Kidney epithelial cell (primary cell): ENCODE results near the gene WARS2. TPM values are rescaled to one million over a fixed set of nuclear protein-coding genes. Genes with fewer than 3 reads are reported as not detected.

Experiments used
- DNase-seq: peaks from one replicate; pipeline ENCODE4 v3.0.0-alpha.2; 2010; ENCODE audit warnings: low read depth
- H3K27me3 ChIP-seq: 2 replicates; pipeline ENCODE4 v1.6.0; 2011; ENCODE audit warnings: low read length; ENCODE audit not compliant: control insufficient read depth, insufficient read depth
- H3K36me3 ChIP-seq: 2 replicates; pipeline ENCODE4 v1.5.1; 2011; ENCODE audit warnings: low read length; ENCODE audit not compliant: control insufficient read depth, insufficient read depth
- H3K4me3 ChIP-seq: 2 replicates; pipeline ENCODE4 v1.5.1; 2011; ENCODE audit warnings: low read depth, mild to moderate bottlenecking, control low read depth, low read length
- total RNA-seq: library from RNA; depleted of rRNA; stranded (reverse); fragments of >200 nt; gene quantifications from 2 replicates; pipeline ENCODE4 v1.2.3, GENCODE V29; 2015
- TF ChIP-seq, protein P1 (sequence below): IDR thresholded peaks from 2 replicates; pipeline ENCODE4 v1.5.1; 2011; ENCODE audit warnings: mild to moderate bottlenecking, moderate library complexity, low read length, control low read depth, inconsistent platforms; ENCODE audit not compliant: insufficient read depth, poor library complexity, severe bottlenecking

WARS2 gene
- total RNA-seq, 1 donor from 2014 or later, result 18.7 TPM

DNA sequence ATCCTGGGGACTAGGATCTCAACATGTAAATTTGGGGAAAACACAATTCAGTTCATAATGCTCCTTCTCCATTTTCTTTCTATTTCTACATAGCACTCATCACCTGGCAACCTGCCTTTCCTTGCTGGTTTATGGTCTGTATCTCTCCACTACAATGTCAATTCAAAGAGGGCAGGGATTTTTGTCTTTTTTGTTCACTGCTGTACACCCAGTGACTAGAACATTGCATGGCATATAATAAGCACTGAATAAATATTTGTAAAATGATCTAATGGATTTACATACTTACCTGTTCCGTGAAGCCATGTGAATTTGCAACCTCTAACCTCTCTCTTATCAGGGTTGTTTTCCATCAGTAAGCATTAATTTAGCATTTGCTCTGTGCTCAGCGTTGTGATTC lies 124.9 kb downstream of the WARS2 start:
- Histone ChIP-seq H3K27me3 (no peaks in the 10 kb centered on the region), H3K4me3 (no peak overlapping the region), H3K36me3 (no peaks in the 10 kb centered on the region)
- TF ChIP-seq, protein P1, sequence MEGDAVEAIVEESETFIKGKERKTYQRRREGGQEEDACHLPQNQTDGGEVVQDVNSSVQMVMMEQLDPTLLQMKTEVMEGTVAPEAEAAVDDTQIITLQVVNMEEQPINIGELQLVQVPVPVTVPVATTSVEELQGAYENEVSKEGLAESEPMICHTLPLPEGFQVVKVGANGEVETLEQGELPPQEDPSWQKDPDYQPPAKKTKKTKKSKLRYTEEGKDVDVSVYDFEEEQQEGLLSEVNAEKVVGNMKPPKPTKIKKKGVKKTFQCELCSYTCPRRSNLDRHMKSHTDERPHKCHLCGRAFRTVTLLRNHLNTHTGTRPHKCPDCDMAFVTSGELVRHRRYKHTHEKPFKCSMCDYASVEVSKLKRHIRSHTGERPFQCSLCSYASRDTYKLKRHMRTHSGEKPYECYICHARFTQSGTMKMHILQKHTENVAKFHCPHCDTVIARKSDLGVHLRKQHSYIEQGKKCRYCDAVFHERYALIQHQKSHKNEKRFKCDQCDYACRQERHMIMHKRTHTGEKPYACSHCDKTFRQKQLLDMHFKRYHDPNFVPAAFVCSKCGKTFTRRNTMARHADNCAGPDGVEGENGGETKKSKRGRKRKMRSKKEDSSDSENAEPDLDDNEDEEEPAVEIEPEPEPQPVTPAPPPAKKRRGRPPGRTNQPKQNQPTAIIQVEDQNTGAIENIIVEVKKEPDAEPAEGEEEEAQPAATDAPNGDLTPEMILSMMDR, result no peak
- DNase-seq, result no peak

DNA sequence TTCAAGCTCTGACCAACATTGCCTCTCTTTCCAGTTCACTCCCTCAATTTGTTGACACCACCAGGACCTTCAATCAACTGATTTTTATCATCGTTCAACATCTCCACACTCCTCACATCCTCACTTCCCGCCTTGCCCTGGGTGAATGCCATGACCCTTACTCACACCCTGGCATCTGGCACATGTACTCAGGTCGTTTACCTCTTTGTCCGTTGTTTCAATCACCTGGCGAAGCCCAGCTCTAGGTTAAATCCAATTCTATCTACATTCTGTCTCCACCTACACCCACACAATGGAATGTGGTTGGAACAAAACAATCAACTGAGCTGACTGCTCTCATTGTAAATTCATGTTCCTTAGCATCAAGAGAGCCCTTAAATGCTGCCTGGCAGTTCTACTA lies 128.1 kb downstream of the WARS2 start:
- DNase-seq, result no peak
- Histone ChIP-seq H3K4me3 (no peak overlapping the region), H3K36me3 (no peaks in the 10 kb centered on the region), H3K27me3 (peaks cover 11% of the 10 kb centered on the region)
- TF ChIP-seq, protein P1, result no peak

DNA sequence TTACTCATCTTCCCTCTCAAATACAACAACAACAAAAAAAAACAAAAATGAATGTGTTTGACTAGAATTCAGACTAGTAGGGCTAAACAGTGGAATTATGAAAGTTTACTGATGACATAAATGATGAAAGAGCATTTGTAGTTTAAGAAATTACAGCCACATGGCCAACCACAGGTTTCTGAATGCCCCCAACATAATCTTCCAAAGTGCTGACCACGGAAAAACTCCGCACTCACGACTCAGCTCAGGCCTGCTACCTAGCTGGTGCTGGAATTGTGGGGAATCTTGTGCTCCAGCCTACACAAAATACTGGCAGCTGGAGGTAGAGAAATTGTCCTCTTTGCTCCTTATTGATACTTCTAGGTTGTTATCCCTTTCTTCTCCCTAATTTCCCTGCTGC lies 128.7 kb downstream of the WARS2 start:
- H3K27me3 ChIP-seq, result peaks cover 18% of the 10 kb centered on the region
- TF ChIP-seq, protein P1, result no peak
- DNase-seq, result no peak
- H3K4me3 ChIP-seq, result no peak overlapping the region
- no peaks in the 10 kb centered on the region for H3K36me3 ChIP-seq

DNA sequence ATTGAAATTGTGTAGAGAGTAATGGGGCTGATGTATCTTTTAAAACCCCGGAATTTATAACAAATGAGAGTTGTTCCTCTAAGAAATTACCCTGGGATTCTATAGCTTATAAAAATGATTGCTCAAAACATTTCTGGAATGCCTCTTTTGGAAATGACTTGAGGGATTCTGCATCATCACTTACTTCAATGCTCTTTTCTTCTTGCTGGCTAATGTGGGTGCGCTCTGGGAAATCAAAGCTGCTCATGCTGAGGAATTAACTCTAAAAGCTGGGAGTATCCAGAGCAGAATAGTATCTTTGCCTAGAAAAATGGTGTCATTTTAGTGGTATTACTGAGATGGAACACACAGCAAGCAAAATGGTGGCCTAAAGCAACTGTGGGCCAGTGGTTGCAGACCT lies 129.3 kb downstream of the WARS2 start:
- peaks cover 24% of the 10 kb centered on the region for H3K27me3 ChIP-seq
- no peak overlapping the region for H3K4me3 ChIP-seq
- H3K36me3 ChIP-seq, result no peaks in the 10 kb centered on the region
- no peak for DNase-seq
- TF ChIP-seq, protein P1, result no peak

DNA sequence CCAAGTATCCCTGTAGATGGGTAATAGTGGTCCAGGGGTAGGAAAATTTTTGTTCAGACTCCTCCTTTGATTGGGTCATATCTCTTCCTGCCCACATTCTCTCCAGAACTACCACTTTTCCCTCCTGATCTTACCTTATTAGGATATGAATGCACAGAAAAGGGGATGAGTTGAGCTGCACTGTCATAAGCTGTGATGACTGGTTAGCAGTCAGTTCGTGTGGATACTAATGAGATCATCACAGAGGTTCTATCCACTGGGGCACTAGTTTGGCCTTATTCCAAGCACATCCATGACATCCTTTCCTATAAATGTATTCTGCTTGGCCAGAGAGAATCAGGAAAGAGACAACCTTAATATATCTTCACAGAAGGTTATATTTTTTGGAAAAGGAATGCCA lies 130.3 kb downstream of the WARS2 start:
- Histone ChIP-seq H3K4me3 (no peak overlapping the region), H3K36me3 (no peaks in the 10 kb centered on the region), H3K27me3 (peaks cover 31% of the 10 kb centered on the region)
- TF ChIP-seq, protein P1, result no peak
- DNase-seq, result no peak

DNA sequence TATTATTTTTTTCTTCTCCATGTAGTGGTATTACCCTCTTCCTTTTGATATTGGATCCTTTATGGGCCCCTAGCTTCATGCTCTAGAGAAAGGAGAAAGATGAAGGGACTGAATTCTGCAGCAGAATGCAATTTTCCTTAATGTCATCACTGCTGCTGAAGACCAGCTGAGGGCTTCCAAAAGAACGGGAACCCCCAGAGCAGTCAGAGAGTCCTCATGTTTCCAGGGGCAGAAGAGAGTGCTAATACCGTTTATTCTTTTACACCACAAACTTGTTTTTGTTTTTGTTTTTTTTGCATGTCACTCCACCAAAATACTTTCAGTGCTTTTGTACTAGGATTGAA lies 131.2 kb downstream of the WARS2 start:
- DNase-seq, result no peak
- Histone ChIP-seq H3K36me3 (no peaks in the 10 kb centered on the region), H3K4me3 (no peak overlapping the region), H3K27me3 (peaks cover 37% of the 10 kb centered on the region)
- TF ChIP-seq, protein P1, result no peak
